HEK293 (cell line): ENCODE data around the gene PTPRN2.

Source experiments
- CTCF ChIA-PET: fragments of 350-600 bp; formaldehyde crosslinking; extraction: SDS; loops from one replicate; lab custom pipeline; 2021; ENCODE audit warnings: antibody characterized with exemption; lab: Yijun Ruan, JAX
- POLR2A ChIA-PET: fragments of 300-600 bp; formaldehyde crosslinking; extraction: SDS; loops from one replicate; lab custom pipeline; 2020; ENCODE audit warnings: antibody characterized with exemption, inconsistent platforms; lab: Yijun Ruan, JAX
- H3K27ac ChIP-seq: fragments of 200-500 bp; sonication (Bioruptor generic); 2 replicates; pipeline ENCODE4 v1.5.1; 2014; ENCODE audit warnings: low read depth, low read length, control low read depth, inconsistent platforms; ENCODE audit errors: extremely low read depth
- H3K36me3 ChIP-seq, 2 experiments: fragments of 200-500 bp in 1 of 2; sonication (Bioruptor generic) in 1 of 2; 1 replicate in 1 of 2; 2 replicates in 1 of 2; pipeline ENCODE4 v1.5.1; 2014 to 2017; ENCODE audit warnings: inconsistent platforms in 2 of 2, low read length in 2 of 2; ENCODE audit not compliant: control insufficient read depth in 2 of 2, insufficient read depth in 1 of 2
- H3K4me1 ChIP-seq: fragments of 200-500 bp; sonication (Bioruptor generic); 2 replicates; pipeline ENCODE4 v1.5.1; 2014; ENCODE audit warnings: mild to moderate bottlenecking, low read length, inconsistent platforms; ENCODE audit not compliant: control insufficient read depth, insufficient read depth
- H3K4me3 ChIP-seq: 2 replicates; pipeline ENCODE4 v1.5.1; 2011; ENCODE audit warnings: low read depth, mild to moderate bottlenecking, control low read depth, low read length, moderate library complexity
- H3K9me3 ChIP-seq: fragments of 200-500 bp; sonication (Bioruptor generic); 2 replicates; pipeline ENCODE4 v1.5.1; 2014; ENCODE audit warnings: low read depth, low read length, inconsistent platforms; ENCODE audit not compliant: control insufficient read depth, insufficient read depth
- BCL11A ChIP-seq: fragments of 450-650 bp; formaldehyde crosslinking; IDR thresholded peaks from 2 replicates; pipeline ENCODE4 v1.5.1; 2016; ENCODE audit warnings: low read depth, missing biosample characterization, missing genetic modification characterization
- BCL6B ChIP-seq: fragments of 450-650 bp; formaldehyde crosslinking; IDR thresholded peaks from 2 replicates; pipeline ENCODE4 v1.5.1; 2017; ENCODE audit warnings: missing biosample characterization, missing genetic modification characterization
- GLIS1 ChIP-seq: fragments of 450-650 bp; formaldehyde crosslinking; IDR thresholded peaks from 2 replicates; pipeline ENCODE4 v1.5.1; 2016; ENCODE audit warnings: missing biosample characterization, missing genetic modification characterization
- HOXD13 ChIP-seq: sonication (generic); formaldehyde crosslinking; IDR thresholded peaks from 2 replicates; pipeline ENCODE4 v1.8.0; 2022; ENCODE audit warnings: missing genetic modification reagents, borderline replicate concordance
- MYNN ChIP-seq: fragments of 450-650 bp; formaldehyde crosslinking; IDR thresholded peaks from 2 replicates; pipeline ENCODE4 v1.5.1; 2016; ENCODE audit warnings: missing biosample characterization, missing genetic modification characterization, borderline replicate concordance
- OSR2 ChIP-seq: fragments of 450-650 bp; formaldehyde crosslinking; IDR thresholded peaks from 2 replicates; pipeline ENCODE4 v1.5.1; 2016; ENCODE audit warnings: missing biosample characterization, missing genetic modification characterization
- SALL2 ChIP-seq: fragments of 450-650 bp; formaldehyde crosslinking; IDR thresholded peaks from 2 replicates; pipeline ENCODE4 v1.5.0; 2017; ENCODE audit warnings: missing biosample characterization, mild to moderate bottlenecking, missing genetic modification characterization, borderline replicate concordance
- TSHZ1 ChIP-seq: fragments of 450-650 bp; formaldehyde crosslinking; IDR thresholded peaks from 2 replicates; pipeline ENCODE4 v1.5.1; 2016; ENCODE audit warnings: missing biosample characterization, missing genetic modification characterization, borderline replicate concordance
- YY2 ChIP-seq: fragments of 450-650 bp; formaldehyde crosslinking; IDR thresholded peaks from 2 replicates; pipeline ENCODE4 v1.5.1; 2016; ENCODE audit warnings: missing biosample characterization, missing genetic modification characterization
- ZBTB21 ChIP-seq: fragments of 450-650 bp; formaldehyde crosslinking; IDR thresholded peaks from 2 replicates; pipeline ENCODE4 v1.5.1; 2017; ENCODE audit warnings: missing biosample characterization, missing genetic modification characterization
- ZIC2 ChIP-seq: fragments of 450-650 bp; formaldehyde crosslinking; IDR thresholded peaks from 2 replicates; pipeline ENCODE4 v1.5.1; 2016; ENCODE audit warnings: missing biosample characterization, missing genetic modification characterization
- ZNF121 ChIP-seq: fragments of 450-650 bp; formaldehyde crosslinking; IDR thresholded peaks from 2 replicates; pipeline ENCODE4 v1.5.1; 2016; ENCODE audit warnings: missing biosample characterization, missing genetic modification characterization
- ZNF133 ChIP-seq: fragments of 450-650 bp; formaldehyde crosslinking; IDR thresholded peaks from 2 replicates; pipeline ENCODE4 v1.5.1; 2016; ENCODE audit warnings: missing biosample characterization, missing genetic modification characterization
- ZNF394 ChIP-seq: fragments of 450-650 bp; formaldehyde crosslinking; IDR thresholded peaks from 2 replicates; pipeline ENCODE4 v1.5.1; 2016; ENCODE audit warnings: missing biosample characterization, missing genetic modification characterization, mild to moderate bottlenecking, moderate library complexity, borderline replicate concordance
- ZNF404 ChIP-seq: fragments of 450-650 bp; formaldehyde crosslinking; IDR thresholded peaks from 2 replicates; pipeline ENCODE4 v1.5.1; 2017; ENCODE audit warnings: missing biosample characterization, missing genetic modification characterization
- ZNF521 ChIP-seq: fragments of 450-650 bp; formaldehyde crosslinking; IDR thresholded peaks from 2 replicates; pipeline ENCODE4 v1.5.1; 2017; ENCODE audit warnings: missing biosample characterization, mild to moderate bottlenecking, missing genetic modification characterization
- ZNF529 ChIP-seq: fragments of 450-650 bp; formaldehyde crosslinking; IDR thresholded peaks from 2 replicates; pipeline ENCODE4 v1.5.1; 2017; ENCODE audit warnings: missing genetic modification characterization, missing biosample characterization; ENCODE audit not compliant: insufficient replicate concordance
- ZNF560 ChIP-seq: fragments of 450-650 bp; formaldehyde crosslinking; IDR thresholded peaks from 2 replicates; pipeline ENCODE4 v1.5.1; 2017; ENCODE audit warnings: missing biosample characterization, missing genetic modification characterization, borderline replicate concordance
- ZNF580 ChIP-seq: fragments of 450-650 bp; formaldehyde crosslinking; IDR thresholded peaks from 2 replicates; pipeline ENCODE4 v1.5.1; 2016; ENCODE audit warnings: missing biosample characterization, missing genetic modification characterization
- ZNF621 ChIP-seq: fragments of 450-650 bp; formaldehyde crosslinking; IDR thresholded peaks from 2 replicates; pipeline ENCODE4 v1.5.1; 2017; ENCODE audit warnings: missing biosample characterization, missing genetic modification characterization
- ZNF623 ChIP-seq: fragments of 450-650 bp; formaldehyde crosslinking; IDR thresholded peaks from 2 replicates; pipeline ENCODE4 v1.5.1; 2016; ENCODE audit warnings: missing biosample characterization, missing genetic modification characterization
- ZNF658 ChIP-seq: fragments of 450-650 bp; formaldehyde crosslinking; IDR thresholded peaks from 2 replicates; pipeline ENCODE4; 2016; ENCODE audit warnings: missing biosample characterization, missing genetic modification characterization
- ZNF791 ChIP-seq: fragments of 450-650 bp; formaldehyde crosslinking; IDR thresholded peaks from 2 replicates; pipeline ENCODE4 v1.5.1; 2016; ENCODE audit warnings: missing biosample characterization, missing genetic modification characterization
- ZNF843 ChIP-seq: fragments of 450-650 bp; formaldehyde crosslinking; IDR thresholded peaks from 2 replicates; pipeline ENCODE4 v1.5.1; 2016; ENCODE audit warnings: missing biosample characterization, missing genetic modification characterization
- TF ChIP-seq, protein P1 (sequence below): fragments of 450-650 bp; formaldehyde crosslinking; IDR thresholded peaks from 2 replicates; pipeline ENCODE4 v1.5.1; 2016; ENCODE audit warnings: missing biosample characterization, missing genetic modification characterization

PTPRN2 gene

GRCh38 chr7:158387546-158387891 lies 200.1 kb downstream of the PTPRN2 start:
- CTCF ChIA-PET: no interaction called here
- POLR2A ChIA-PET: no interaction called here
- TF ChIP-seq ZNF843 (tag by site-specific recombination) (no peak), ZNF621 (tag by site-specific recombination) (no peak), ZIC2 (tag by site-specific recombination) (no peak), YY2 (tag by site-specific recombination) (no peak)
- Histone ChIP-seq H3K9me3 (no peaks in the 10 kb centered on the region), H3K4me3 (no peak overlapping the region), H3K27ac (no peak overlapping the region), H3K36me3 (no peaks in the 10 kb centered on the region), H3K4me1 (no peaks in the 10 kb centered on the region)

- CTCF ChIA-PET: no interaction called here
- H3K36me3 ChIP-seq: no peaks in the 10 kb centered on the region
- peak; percentile 74 for TF ChIP-seq GLIS1 (tag by site-specific recombination)
- no peak for TF ChIP-seq OSR2 (tag by site-specific recombination)
- no peak overlapping the region for H3K27ac ChIP-seq
- H3K4me3 ChIP-seq: no peak overlapping the region
- H3K4me1 ChIP-seq: no peaks in the 10 kb centered on the region
- POLR2A ChIA-PET: no interaction called here
- no peaks in the 10 kb centered on the region for H3K9me3 ChIP-seq
Observed at GRCh38 chr7:158386866-158387545, 200.6 kb downstream of the PTPRN2 start.

- CTCF ChIA-PET: no interaction called here
- Histone ChIP-seq H3K9me3 (no peaks in the 10 kb centered on the region), H3K4me1 (no peaks in the 10 kb centered on the region), H3K4me3 (no peak overlapping the region), H3K27ac (no peak overlapping the region), H3K36me3 (no peaks in the 10 kb centered on the region)
- TF ChIP-seq ZNF791 (no peak), MYNN (tag by site-specific recombination) (no peak), BCL6B (tag by site-specific recombination) (no peak), TSHZ1 (tag by site-specific recombination) (no peak), ZNF580 (tag by site-specific recombination) (no peak), ZNF394 (tag by site-specific recombination) (no peak), ZNF133 (tag by site-specific recombination) (no peak), SALL2 (no peak), ZNF404 (tag by site-specific recombination) (no peak), ZNF623 (no peak), ZBTB21 (no peak), ZNF529 (no peak), ZNF658 (tag by site-specific recombination) (no peak), ZNF521 (tag by site-specific recombination) (no peak), BCL11A (tag by site-specific recombination) (no peak), HOXD13 (CRISPR knock-in tag) (no peak), ZNF121 (no peak), ZNF560 (tag by site-specific recombination) (no peak)
- TF ChIP-seq, protein P1, sequence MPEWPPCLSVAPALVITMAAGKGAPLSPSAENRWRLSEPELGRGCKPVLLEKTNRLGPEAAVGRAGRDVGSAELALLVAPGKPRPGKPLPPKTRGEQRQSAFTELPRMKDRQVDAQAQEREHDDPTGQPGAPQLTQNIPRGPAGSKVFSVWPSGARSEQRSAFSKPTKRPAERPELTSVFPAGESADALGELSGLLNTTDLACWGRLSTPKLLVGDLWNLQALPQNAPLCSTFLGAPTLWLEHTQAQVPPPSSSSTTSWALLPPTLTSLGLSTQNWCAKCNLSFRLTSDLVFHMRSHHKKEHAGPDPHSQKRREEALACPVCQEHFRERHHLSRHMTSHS (tag by site-specific recombination): no peak
- POLR2A ChIA-PET: no interaction called here
Observed at GRCh38 chr7:158386355-158386618, 201.3 kb downstream of the PTPRN2 start.
